Measurements from ENCODE around the gene CDON.

GRCh38 chr11:126032375-126032774 is 30.3 kb downstream of the CDON start:
- TF ChIP-seq CTCF (conservative IDR thresholded peaks at IDR 0.05; ENCODE audit: low read length) (no peak), EZH2phosphoT487 (IDR thresholded peaks at IDR 0.05; ENCODE audit: borderline replicate concordance) (no peak)
